ENCODE data around the gene RIN2. TPM values are rescaled to one million over a fixed set of nuclear protein-coding genes. Genes with fewer than 3 reads are reported as not detected.

The RIN2 gene
- total and polyA plus RNA-seq, 2 of the 13 experiments (the other 11 are each of a cell fraction or from before 2014, with no cell fraction given) = 2.5 to 5.1 TPM

DNA sequence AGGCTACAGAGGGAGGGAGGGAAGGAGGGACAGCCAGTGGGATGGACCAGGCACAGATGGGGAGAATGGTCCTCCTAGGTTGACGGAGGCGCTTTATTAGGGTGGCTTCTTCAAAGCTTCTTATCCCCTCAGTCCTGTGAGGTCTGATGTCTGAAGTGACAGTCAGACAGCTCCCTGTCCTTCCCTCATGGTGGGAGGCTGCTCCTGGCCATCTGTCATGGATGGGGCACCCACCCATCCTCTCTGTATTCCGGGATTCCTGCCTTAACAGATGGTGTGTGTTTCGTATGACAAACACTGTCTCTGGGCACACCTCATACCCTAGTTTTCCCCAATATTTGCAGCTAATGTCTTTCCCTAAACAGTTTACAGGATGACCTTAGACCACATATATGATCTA, 7.9 kb downstream of the RIN2 start (continued):
- TF ChIP-seq, protein P1, sequence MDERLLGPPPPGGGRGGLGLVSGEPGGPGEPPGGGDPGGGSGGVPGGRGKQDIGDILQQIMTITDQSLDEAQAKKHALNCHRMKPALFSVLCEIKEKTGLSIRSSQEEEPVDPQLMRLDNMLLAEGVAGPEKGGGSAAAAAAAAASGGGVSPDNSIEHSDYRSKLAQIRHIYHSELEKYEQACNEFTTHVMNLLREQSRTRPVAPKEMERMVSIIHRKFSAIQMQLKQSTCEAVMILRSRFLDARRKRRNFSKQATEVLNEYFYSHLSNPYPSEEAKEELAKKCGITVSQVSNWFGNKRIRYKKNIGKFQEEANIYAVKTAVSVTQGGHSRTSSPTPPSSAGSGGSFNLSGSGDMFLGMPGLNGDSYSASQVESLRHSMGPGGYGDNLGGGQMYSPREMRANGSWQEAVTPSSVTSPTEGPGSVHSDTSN (CRISPR knock-in tag; IDR thresholded peaks at IDR 0.05) = no peak
- TF ChIP-seq TEAD2 (CRISPR knock-in tag; IDR thresholded peaks at IDR 0.05) (no peak), ZNF383 (CRISPR knock-in tag; IDR thresholded peaks at IDR 0.05; ENCODE audit: borderline replicate concordance) (no peak), SALL2 (CRISPR knock-in tag; IDR thresholded peaks at IDR 0.05) (no peak), XRCC5 (optimal IDR thresholded peaks at IDR 0.05; ENCODE audit: low read length) (no peak)

DNA sequence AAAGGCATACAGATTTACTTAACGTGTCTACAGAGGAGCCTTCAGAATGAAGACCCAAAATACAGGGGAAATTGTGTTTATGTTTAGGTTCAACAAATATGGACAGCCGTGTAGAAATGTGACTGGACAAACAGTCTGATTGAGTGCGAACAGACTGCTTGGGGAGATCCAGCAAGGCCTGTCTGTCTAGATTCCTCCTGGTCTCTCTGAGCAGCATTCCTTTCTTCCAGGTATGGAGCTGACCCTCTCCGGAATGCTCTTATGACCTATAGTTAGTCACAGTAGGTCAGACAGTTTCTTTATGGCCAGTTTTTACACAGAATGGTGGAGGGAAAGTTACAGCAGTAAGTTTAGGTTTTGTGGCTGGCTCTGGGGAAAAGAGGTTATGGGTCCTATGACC, 9.0 kb downstream of the RIN2 start:
- no peak overlapping the region for H3K27ac ChIP-seq (ENCODE audit: extremely low read length, insufficient read depth, low read length)
- no peaks in the 10 kb centered on the region for H3K9me3 ChIP-seq (ENCODE audit: low read length)
- no peak for DNase-seq (ENCODE audit: low spot score)
- H3K4me3 ChIP-seq (replicated peaks in 1 of 3; ENCODE audit: insufficient read depth in 1 of 3, low read depth in 2 of 3, low read length in 3 of 3) = no peak overlapping the region
- no peak for FAIRE-seq
- H3K27me3 ChIP-seq (ENCODE audit: control insufficient read depth in 1 of 2, insufficient read depth in 2 of 2, low read length in 2 of 2) = no peaks in the 10 kb centered on the region
- ChIA-PET CTCF (ENCODE audit: low intra/inter-chr PET ratio, low total read pairs) (no interaction called here), POLR2A (no interaction called here)
- no peaks in the 10 kb centered on the region for H3K79me2 ChIP-seq (ENCODE audit: insufficient read depth, low read length)
- in situ Hi-C loops (cut with HindIII; ENCODE audit: extremely low pct_ligation_motif_present, low pct_unique_long_range_greater_than_20kb) = no loop called here
- no peak for ATAC-seq
- WGBS (ENCODE audit: low lambda C conversion rate) = 39% methylated on average over 4 of the region's 4 CpGs
- H3K4me2 ChIP-seq (ENCODE audit: low read depth, low read length) = no peak overlapping the region
- BruUV-seq (replicated peaks) = no TSS peak
- H3K9ac ChIP-seq (ENCODE audit: insufficient read depth, low read depth, low read length) = no peak overlapping the region
- no peak overlapping the region for H2AFZ ChIP-seq (ENCODE audit: low read length)
- peaks cover 12% of the 10 kb centered on the region; the same call in 1 of the 2 replicates for H3K4me1 ChIP-seq (ENCODE audit: insufficient read depth, low read length)
- no peaks in the 10 kb centered on the region for H3K36me3 ChIP-seq (replicated peaks in 1 of 2; ENCODE audit: control insufficient read depth in 1 of 2, insufficient read depth in 2 of 2, low read length in 2 of 2)
- TF ChIP-seq ZSCAN29 (CRISPR knock-in tag; conservative IDR thresholded peaks at IDR 0.05) = no peak
- TF ChIP-seq NKX3-1 (CRISPR knock-in tag; IDR thresholded peaks at IDR 0.05) = no peak
- TF ChIP-seq, protein P2, sequence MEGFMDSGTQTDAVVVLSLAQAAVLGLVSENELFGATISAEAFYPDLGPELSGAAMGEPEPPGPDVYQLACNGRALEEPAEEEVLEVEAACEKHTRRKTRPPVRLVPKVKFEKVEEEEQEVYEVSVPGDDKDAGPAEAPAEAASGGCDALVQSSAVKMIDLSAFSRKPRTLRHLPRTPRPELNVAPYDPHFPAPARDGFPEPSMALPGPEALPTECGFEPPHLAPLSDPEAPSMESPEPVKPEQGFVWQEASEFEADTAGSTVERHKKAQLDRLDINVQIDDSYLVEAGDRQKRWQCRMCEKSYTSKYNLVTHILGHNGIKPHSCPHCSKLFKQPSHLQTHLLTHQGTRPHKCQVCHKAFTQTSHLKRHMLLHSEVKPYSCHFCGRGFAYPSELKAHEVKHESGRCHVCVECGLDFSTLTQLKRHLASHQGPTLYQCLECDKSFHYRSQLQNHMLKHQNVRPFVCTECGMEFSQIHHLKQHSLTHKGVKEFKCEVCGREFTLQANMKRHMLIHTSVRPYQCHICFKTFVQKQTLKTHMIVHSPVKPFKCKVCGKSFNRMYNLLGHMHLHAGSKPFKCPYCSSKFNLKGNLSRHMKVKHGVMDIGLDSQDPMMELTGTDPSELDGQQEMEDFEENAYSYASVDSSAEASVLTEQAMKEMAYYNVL (CRISPR knock-in tag; IDR thresholded peaks at IDR 0.05; ENCODE audit: borderline replicate concordance) = no peak
- TF ChIP-seq ZKSCAN1 (IDR thresholded peaks at IDR 0.05; ENCODE audit: low read length) = no peak
- TF ChIP-seq ZZZ3 (CRISPR knock-in tag; IDR thresholded peaks at IDR 0.05; ENCODE audit: borderline replicate concordance) = no peak
- TF ChIP-seq SP140L (CRISPR knock-in tag; IDR thresholded peaks at IDR 0.05; ENCODE audit: borderline replicate concordance) = no peak
- TF ChIP-seq DR1 (CRISPR knock-in tag; IDR thresholded peaks at IDR 0.05) = no peak
- TF ChIP-seq NFATC3 (CRISPR knock-in tag; IDR thresholded peaks at IDR 0.05) = no peak
- TF ChIP-seq SKI (IDR thresholded peaks at IDR 0.05; ENCODE audit: partially characterized antibody) = no peak
- TF ChIP-seq PITX1 (CRISPR knock-in tag; IDR thresholded peaks at IDR 0.05) = no peak
- TF ChIP-seq ARNT (IDR thresholded peaks at IDR 0.05) = no peak
- TF ChIP-seq, protein P3, sequence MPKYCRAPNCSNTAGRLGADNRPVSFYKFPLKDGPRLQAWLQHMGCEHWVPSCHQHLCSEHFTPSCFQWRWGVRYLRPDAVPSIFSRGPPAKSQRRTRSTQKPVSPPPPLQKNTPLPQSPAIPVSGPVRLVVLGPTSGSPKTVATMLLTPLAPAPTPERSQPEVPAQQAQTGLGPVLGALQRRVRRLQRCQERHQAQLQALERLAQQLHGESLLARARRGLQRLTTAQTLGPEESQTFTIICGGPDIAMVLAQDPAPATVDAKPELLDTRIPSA (CRISPR knock-in tag; IDR thresholded peaks at IDR 0.05; ENCODE audit: borderline replicate concordance) = no peak
- TF ChIP-seq SIN3A (IDR thresholded peaks at IDR 0.05; ENCODE audit: borderline replicate concordance, low read depth, low read length) = no peak
- TF ChIP-seq GTF2F1 (IDR thresholded peaks at IDR 0.05; ENCODE audit: low read length) = no peak
- TF ChIP-seq POLR2A (IDR thresholded peaks at IDR 0.05; ENCODE audit: insufficient read depth in 1 of 2, low read depth in 2 of 2, low read length in 2 of 2) = no peak
- no peak for TF ChIP-seq ZNF124 (CRISPR knock-in tag; IDR thresholded peaks at IDR 0.05)
- TF ChIP-seq CHCHD3 (CRISPR knock-in tag; IDR thresholded peaks at IDR 0.05) = no peak
- no peak for TF ChIP-seq ZFX (CRISPR knock-in tag; IDR thresholded peaks at IDR 0.05; ENCODE audit: low read depth)
- no peak for TF ChIP-seq FOXC1 (CRISPR knock-in tag; IDR thresholded peaks at IDR 0.05; ENCODE audit: borderline replicate concordance)
- H4K20me1 ChIP-seq (ENCODE audit: insufficient read depth, low read length) = no peaks in the 10 kb centered on the region
- intact Hi-C loops (cut with micrococcal nuclease; ENCODE audit: unreplicated experiment) = no loop called here

Measured in HepG2 (cell line).